ENCODE data around the gene DDX17. TPM values are rescaled to one million over a fixed set of nuclear protein-coding genes. Genes with fewer than 3 reads are reported as not detected.
A peak's percentile ranks its signal among the peaks of the same experiment; 100 is the strongest.

DDX17 gene
- total RNA-seq (100 to 1,000 TPM; 167 to 331 (median 206) TPM), polyA plus RNA-seq (100 to 1,000 TPM; 164 to 242 TPM)

- peak; percentile 83 to 92 (median 86) for ATAC-seq
- Histone ChIP-seq H3K9me3 (no peaks in the 10 kb centered on the region), H3K36me3 (peaks cover 0 to 3% (median 3%) of the 10 kb centered on the region in 3 donors), H3K4me1 (peaks cover 21 to 28% (median 26%) of the 10 kb centered on the region in 3 donors), H3K4me3 (peak within 1 kb of the TSS; percentile 62 to 74 (median 70)), H3K27ac (peak within 1 kb of the TSS; percentile 98 to 100 (median 99)), H3K27me3 (no peaks in the 10 kb centered on the region)
- peak; percentile 95 for FAIRE-seq
- intact Hi-C loops (cut with DNase I): no loop called here
- 0 to 1% methylated on average over 82 to 83 of the region's 83 CpGs for WGBS, 2 donors
- TF ChIP-seq CTCF (IDR thresholded peaks at IDR 0.05): no peak
- peak; percentile 93 to 97 (median 95) for DNase-seq
These were observed at the start of gene DDX17 for GRCh38 chr22:38506118-38506962. Gene DDX17, minus strand, starts transcription at chr22:38506311.

- intact Hi-C loops (cut with DNase I): no loop called here
- H3K4me1 ChIP-seq: no peaks in the 10 kb centered on the region
- no peaks in the 10 kb centered on the region for H3K9me3 ChIP-seq
- H3K4me3 ChIP-seq: no peak overlapping the region
- H3K27me3 ChIP-seq: no peaks in the 10 kb centered on the region
- TF ChIP-seq CTCF (IDR thresholded peaks at IDR 0.05): no peak
- no peak overlapping the region for H3K27ac ChIP-seq
- FAIRE-seq (no peak), DNase-seq (no peak), ATAC-seq (peak; percentile 69 to 84 (median 76))
- H3K36me3 ChIP-seq: no peaks in the 10 kb centered on the region
- WGBS, 2 donors: 65 to 70% methylated on average over 3 of the region's 3 CpGs
These were observed 48.2 kb upstream of the DDX17 start for GRCh38 chr22:38554281-38554680.

- H3K4me1 ChIP-seq: no peaks in the 10 kb centered on the region
- WGBS, 2 donors: 59 to 60% methylated on average over 7 of the region's 7 CpGs
- no peaks in the 10 kb centered on the region for H3K36me3 ChIP-seq
- H3K9me3 ChIP-seq: no peaks in the 10 kb centered on the region
- ATAC-seq (peak in 2 of 4 donors; percentile 32 to 42), FAIRE-seq (no peak), DNase-seq (no peak)
- no peak overlapping the region for H3K4me3 ChIP-seq
- no peak overlapping the region for H3K27ac ChIP-seq
- no peaks in the 10 kb centered on the region for H3K27me3 ChIP-seq
- intact Hi-C loops (cut with DNase I): no loop called here
- TF ChIP-seq CTCF (IDR thresholded peaks at IDR 0.05): no peak
These were observed 43.2 kb upstream of the DDX17 start for GRCh38 chr22:38549101-38549894.

- Histone ChIP-seq H3K4me1 (no peaks in the 10 kb centered on the region), H3K27ac (peak overlapping the region in 1 of 4 donors; percentile 2), H3K27me3 (no peaks in the 10 kb centered on the region), H3K9me3 (no peaks in the 10 kb centered on the region), H3K36me3 (no peaks in the 10 kb centered on the region), H3K4me3 (no peak overlapping the region)
- intact Hi-C loops (cut with DNase I): no loop called here
- TF ChIP-seq CTCF (IDR thresholded peaks at IDR 0.05): no peak
- no peak for ATAC-seq
- DNase-seq: no peak
- 59 to 60% methylated on average over 2 of the region's 2 CpGs for WGBS, 2 donors
- no peak for FAIRE-seq
These were observed 34.6 kb upstream of the DDX17 start for GRCh38 chr22:38540701-38541100.

Data from pancreas (tissue), 10 donors.